GM12874 (cell line): ENCODE measurements around the gene ZC3H7A.

Source experiments
- CTCF ChIP-seq: IDR thresholded peaks from 2 replicates; pipeline ENCODE4 v1.5.1; 2011; ENCODE audit warnings: low read depth, mild to moderate bottlenecking, control low read depth, low read length, moderate library complexity; ENCODE audit not compliant: insufficient read depth

Gene ZC3H7A

DNA sequence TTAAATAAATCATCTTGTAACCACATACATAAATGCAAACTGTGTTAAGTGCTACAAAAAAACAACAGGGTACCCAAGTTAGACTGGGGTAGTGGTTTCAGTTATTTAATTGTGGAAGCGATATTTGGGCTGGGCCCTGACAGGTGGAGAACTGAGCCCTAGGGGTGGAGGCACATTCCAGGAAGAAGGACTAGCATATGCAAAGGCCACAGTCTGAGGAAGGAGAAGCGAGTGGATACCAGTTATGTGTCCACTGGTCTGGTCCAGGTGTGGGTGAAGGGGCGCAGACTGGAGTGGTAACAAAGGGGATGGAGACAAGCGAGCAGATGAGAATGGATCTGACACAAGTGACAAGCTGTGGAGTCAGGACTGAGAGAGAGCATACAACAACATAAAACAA, 77.3 kb downstream of the ZC3H7A start:
- TF ChIP-seq CTCF = no peak

- no peak for TF ChIP-seq CTCF
These were observed 77.9 kb downstream of the ZC3H7A start for GRCh38 chr16:11719171-11719570.

GRCh38 chr16:11717811-11718210, 79.2 kb downstream of the ZC3H7A start:
- TF ChIP-seq CTCF = no peak

DNA sequence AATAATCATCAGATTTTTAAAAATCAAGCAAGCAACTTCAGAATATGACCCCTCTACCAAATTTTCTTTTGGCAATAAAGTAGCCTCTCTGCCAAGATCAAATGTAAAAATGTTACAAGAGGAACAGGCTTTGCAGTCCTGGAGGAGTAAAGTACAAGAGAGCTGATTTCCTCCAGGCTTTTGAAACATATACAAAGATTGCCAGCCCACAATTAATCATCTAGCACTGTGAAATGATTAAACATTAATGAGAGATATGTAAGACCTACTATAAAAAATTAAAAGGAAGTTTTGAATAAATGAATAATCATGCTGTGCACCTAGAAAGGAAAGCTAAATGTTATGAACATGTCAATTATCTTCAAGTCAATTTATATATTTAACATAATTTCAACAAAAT, 80.7 kb downstream of the ZC3H7A start:
- no peak for TF ChIP-seq CTCF

GRCh38 chr16:11715246-11715947, 81.7 kb downstream of the ZC3H7A start:
- TF ChIP-seq CTCF = no peak

- TF ChIP-seq CTCF = no peak
These were observed 84.9 kb downstream of the ZC3H7A start for GRCh38 chr16:11712122-11712521.

DNA sequence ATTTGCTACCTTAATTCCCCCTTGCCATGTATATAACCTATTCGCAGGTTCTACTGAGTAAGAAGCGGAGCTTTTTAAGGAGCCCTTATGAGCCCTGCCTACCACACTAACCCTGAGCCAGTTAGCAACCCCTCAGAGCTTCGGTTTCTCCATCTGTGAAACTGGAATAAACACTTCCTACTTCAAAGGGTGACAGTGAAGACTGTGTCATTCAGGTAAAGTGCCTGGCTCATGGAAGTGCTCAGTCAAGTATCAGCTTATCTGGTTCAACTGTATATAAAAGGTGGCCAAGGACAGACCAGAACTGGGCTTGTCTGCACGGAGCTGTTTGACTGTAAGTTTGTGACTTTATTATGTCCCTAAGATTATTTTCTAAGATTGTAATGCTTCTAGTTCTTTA, 85.4 kb downstream of the ZC3H7A start:
- no peak for TF ChIP-seq CTCF
